DOHH2 (cell line): Measurements from ENCODE around the gene ALPI.

ENCODE experiments used
- CTCF ChIP-seq: fragments of 200-600 bp; sonication (generic); IDR thresholded peaks from one replicate; pipeline ENCODE4 v1.5.1; 2014; ENCODE audit warnings: antibody characterized with exemption, mild to moderate bottlenecking, low read depth, low read length; ENCODE audit not compliant: poor library complexity, severe bottlenecking
- EZH2phosphoT487 ChIP-seq: fragments of 200-600 bp; sonication (generic); IDR thresholded peaks from 2 replicates; pipeline ENCODE4 v1.6.1; 2017; ENCODE audit warnings: borderline replicate concordance, mild to moderate bottlenecking, antibody characterized with exemption, low read length, moderate library complexity, mixed read lengths

GRCh38 chr2:232418466-232419244, 37.3 kb upstream of the ALPI start:
- TF ChIP-seq CTCF (no peak), EZH2phosphoT487 (no peak)
